ENCODE measurements around the gene DPYSL5.

DPYSL5 gene

GRCh38 chr2:26892133-26892532 is 44.2 kb downstream of the DPYSL5 start:
- DNase-seq (ENCODE audit: extremely low read depth, insufficient read length) = no peak
- no peaks in the 10 kb centered on the region for H3K36me3 ChIP-seq (ENCODE audit: control insufficient read depth, insufficient read depth, low read length)
- TF ChIP-seq, protein P1, sequence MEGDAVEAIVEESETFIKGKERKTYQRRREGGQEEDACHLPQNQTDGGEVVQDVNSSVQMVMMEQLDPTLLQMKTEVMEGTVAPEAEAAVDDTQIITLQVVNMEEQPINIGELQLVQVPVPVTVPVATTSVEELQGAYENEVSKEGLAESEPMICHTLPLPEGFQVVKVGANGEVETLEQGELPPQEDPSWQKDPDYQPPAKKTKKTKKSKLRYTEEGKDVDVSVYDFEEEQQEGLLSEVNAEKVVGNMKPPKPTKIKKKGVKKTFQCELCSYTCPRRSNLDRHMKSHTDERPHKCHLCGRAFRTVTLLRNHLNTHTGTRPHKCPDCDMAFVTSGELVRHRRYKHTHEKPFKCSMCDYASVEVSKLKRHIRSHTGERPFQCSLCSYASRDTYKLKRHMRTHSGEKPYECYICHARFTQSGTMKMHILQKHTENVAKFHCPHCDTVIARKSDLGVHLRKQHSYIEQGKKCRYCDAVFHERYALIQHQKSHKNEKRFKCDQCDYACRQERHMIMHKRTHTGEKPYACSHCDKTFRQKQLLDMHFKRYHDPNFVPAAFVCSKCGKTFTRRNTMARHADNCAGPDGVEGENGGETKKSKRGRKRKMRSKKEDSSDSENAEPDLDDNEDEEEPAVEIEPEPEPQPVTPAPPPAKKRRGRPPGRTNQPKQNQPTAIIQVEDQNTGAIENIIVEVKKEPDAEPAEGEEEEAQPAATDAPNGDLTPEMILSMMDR (IDR thresholded peaks at IDR 0.05; ENCODE audit: insufficient read depth, low read length, poor library complexity, severe bottlenecking) = no peak

DNA sequence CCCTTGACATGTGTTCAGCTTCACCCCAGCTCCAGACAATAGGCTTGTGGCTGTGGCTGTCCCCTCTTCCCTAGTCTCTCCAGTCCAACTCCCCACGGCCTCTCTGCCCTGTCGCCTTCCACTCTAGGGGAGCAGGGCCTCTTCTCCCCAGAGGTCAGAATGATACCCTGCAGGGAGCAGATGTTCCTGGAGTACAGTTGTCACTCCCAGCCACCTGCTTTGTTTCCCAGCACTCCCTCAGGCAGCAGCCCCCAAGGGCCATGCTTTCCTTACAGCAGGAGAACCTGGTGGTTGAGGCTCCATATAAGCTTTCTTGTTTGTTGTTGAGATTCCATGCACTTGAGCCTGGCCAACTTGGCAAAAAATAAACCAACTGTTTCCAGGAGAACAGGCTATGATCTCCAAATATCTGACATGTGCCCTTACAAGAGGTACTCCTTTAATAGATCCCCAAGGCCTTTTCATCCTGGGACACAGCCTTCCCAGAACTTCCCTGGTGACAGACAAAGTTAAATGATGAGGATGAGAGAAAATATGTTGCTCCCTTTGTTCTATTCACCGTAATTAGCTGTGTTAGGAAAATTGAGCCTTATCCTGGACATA is 45.1 kb downstream of the DPYSL5 start:
- DNase-seq (ENCODE audit: extremely low read depth, insufficient read length) = no peak
- no peak overlapping the region for H3K4me3 ChIP-seq (replicated peaks; ENCODE audit: low read depth, low read length)
- no peaks in the 10 kb centered on the region; the same call in none of the 2 replicates for H3K27me3 ChIP-seq (replicated peaks; ENCODE audit: control insufficient read depth, insufficient read depth, low read length)
- no peaks in the 10 kb centered on the region for H3K36me3 ChIP-seq (ENCODE audit: control insufficient read depth, insufficient read depth, low read length)
- TF ChIP-seq, protein P1 (IDR thresholded peaks at IDR 0.05; ENCODE audit: insufficient read depth, low read length, poor library complexity, severe bottlenecking) = no peak

More at GRCh38 chr2:26892133-26892532, 44.2 kb downstream of the DPYSL5 start:
- Histone ChIP-seq H3K4me3 (replicated peaks; ENCODE audit: low read depth, low read length) (no peak overlapping the region), H3K27me3 (replicated peaks; ENCODE audit: control insufficient read depth, insufficient read depth, low read length) (no peaks in the 10 kb centered on the region; the same call in 1 of the 2 replicates)

DNA sequence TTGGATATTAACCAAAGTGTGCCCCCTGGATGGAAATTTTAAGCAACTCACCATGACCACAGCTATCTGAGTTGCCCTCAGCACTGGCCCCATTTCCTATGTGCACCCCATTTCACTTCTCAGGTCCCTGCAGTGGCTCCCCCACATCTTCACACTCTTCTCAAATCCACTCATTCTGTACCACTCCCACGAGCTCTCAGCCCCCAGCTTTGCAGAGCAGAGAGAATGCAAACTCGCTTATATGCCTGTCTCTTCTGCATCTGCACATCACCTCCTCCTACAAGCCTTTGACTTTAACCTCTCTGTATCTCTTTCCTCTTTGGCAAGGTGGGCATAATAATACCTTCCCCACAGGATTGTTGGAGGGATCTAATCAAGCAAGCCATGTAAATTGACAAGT is 46.2 kb downstream of the DPYSL5 start:
- TF ChIP-seq, protein P1 (IDR thresholded peaks at IDR 0.05; ENCODE audit: insufficient read depth, low read length, poor library complexity, severe bottlenecking) = no peak
- no peak for DNase-seq (ENCODE audit: extremely low read depth, insufficient read length)
- Histone ChIP-seq H3K4me3 (replicated peaks; ENCODE audit: low read depth, low read length) (no peak overlapping the region), H3K36me3 (ENCODE audit: control insufficient read depth, insufficient read depth, low read length) (no peaks in the 10 kb centered on the region), H3K27me3 (replicated peaks; ENCODE audit: control insufficient read depth, insufficient read depth, low read length) (no peaks in the 10 kb centered on the region; the same call in none of the 2 replicates)

- H3K4me3 ChIP-seq (replicated peaks; ENCODE audit: low read depth, low read length) = no peak overlapping the region
- no peaks in the 10 kb centered on the region for H3K36me3 ChIP-seq (ENCODE audit: control insufficient read depth, insufficient read depth, low read length)
- DNase-seq (ENCODE audit: extremely low read depth, insufficient read length) = no peak
- no peaks in the 10 kb centered on the region; the same call in 1 of the 2 replicates for H3K27me3 ChIP-seq (replicated peaks; ENCODE audit: control insufficient read depth, insufficient read depth, low read length)
- TF ChIP-seq, protein P1 (IDR thresholded peaks at IDR 0.05; ENCODE audit: insufficient read depth, low read length, poor library complexity, severe bottlenecking) = no peak
These were observed 50.0 kb downstream of the DPYSL5 start for GRCh38 chr2:26897807-26898479.

DNA sequence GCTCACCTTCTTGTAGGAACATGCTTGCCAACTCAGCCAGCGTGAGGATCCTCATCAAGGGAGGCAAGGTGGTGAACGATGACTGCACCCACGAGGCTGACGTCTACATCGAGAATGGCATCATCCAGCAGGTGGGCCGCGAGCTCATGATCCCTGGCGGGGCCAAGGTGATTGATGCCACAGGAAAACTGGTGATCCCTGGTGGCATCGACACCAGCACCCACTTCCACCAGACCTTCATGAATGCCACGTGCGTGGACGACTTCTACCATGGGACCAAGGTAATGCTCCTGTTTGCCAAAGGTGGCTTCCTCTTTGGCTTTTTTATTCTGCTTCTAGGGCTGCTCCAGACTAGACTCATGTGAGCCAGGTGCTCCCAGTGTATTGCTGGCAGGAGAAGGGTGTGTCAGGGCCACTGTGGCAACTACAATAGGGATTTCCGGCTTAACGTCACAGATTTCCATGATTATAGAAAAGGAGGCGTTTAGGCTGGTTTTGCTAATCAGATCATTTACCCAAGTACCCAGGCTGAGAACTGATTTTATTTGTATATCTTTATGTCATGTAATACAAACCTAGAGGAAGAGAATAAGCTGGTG is 50.6 kb downstream of the DPYSL5 start:
- DNase-seq (ENCODE audit: extremely low read depth, insufficient read length) = no peak
- Histone ChIP-seq H3K27me3 (replicated peaks; ENCODE audit: control insufficient read depth, insufficient read depth, low read length) (no peaks in the 10 kb centered on the region; the same call in 1 of the 2 replicates), H3K4me3 (replicated peaks; ENCODE audit: low read depth, low read length) (no peak overlapping the region), H3K36me3 (ENCODE audit: control insufficient read depth, insufficient read depth, low read length) (no peaks in the 10 kb centered on the region)
- TF ChIP-seq, protein P1 (IDR thresholded peaks at IDR 0.05; ENCODE audit: insufficient read depth, low read length, poor library complexity, severe bottlenecking) = no peak
